GM21825 (cell line): ENCODE measurements around the gene LTN1.
"Not testable (repeated sequence)": the region's sequence is repeated elsewhere in the genome, so short reads cannot be mapped to it uniquely, and the experiment has no call there.

Experiments
- ATAC-seq: cut with Tn5 transposase; IDR thresholded peaks from one replicate; pipeline ENCODE4 v1.9.1; 2021; ENCODE audit warnings: mild to moderate bottlenecking, moderate library complexity; ENCODE audit not compliant: unreplicated experiment

The LTN1 gene

DNA sequence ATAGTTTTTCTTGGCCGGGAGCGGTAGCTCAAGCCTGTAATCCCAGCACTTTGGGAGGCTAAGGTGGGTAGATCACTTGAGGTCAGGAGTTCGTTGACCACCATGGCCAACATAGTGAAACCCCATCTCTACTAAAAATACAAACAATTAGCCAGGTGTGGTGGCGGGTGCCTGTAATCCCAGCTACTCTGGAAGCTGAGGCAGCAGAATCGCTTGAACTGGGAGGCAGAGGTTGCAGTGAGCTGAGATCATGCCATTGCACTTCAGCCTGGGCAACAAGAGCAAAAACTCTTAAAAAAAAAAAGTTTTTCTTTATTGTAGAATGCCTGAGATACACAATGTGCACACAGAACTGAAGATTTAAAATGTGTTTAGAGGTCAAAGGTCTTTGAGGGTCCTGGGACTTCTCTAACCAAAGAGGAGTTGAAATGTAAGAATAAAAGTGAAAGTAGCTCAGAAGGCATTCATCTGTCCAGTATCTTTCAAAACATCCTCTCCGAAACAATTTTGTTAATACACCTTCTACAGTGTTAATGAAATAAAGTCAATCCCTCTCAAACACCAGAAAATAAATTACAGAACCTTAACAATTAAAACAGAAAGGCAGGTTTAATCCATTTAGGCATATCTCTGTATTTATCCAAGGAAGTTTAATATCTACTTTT, 60.8 kb downstream of the LTN1 start:
- ATAC-seq = not testable (repeated sequence)

DNA sequence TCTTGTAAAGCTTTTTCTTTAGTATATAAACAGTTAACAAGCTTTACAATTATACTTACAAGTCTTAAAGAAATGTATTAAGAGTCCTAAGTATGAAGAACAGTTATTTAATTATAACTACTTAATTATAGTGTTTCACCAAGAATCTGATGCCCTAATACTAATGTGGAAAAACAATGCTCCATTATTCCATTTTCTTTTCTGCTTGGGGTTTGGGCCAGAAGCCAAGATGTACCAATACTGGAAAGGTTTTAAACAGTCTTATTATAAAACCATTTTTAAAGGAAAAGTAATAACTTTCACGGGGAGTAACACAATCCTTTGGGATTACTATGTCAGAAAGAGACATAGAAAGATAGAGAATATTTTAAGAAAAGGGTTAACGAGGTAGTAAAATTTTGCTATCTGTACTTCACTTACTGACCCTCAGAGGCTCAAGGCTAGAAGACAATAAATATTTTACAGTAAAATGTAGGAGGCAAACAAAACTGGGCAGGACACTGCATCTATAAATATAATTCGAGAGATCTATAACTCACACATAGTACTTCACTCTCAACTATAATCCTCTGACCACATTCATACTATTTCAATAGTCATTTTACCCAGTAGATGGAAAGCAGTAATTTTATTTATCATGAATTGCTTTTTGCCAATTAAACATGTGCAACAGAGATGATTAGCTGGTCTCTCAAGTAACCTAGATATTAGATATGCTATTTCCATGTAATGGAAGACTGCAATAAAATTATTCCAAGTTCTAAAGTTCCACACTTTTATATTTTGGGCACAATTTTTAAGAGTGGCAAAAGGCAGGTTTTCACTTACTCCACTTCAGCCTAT, 63.9 kb downstream of the LTN1 start:
- ATAC-seq = no peak

DNA sequence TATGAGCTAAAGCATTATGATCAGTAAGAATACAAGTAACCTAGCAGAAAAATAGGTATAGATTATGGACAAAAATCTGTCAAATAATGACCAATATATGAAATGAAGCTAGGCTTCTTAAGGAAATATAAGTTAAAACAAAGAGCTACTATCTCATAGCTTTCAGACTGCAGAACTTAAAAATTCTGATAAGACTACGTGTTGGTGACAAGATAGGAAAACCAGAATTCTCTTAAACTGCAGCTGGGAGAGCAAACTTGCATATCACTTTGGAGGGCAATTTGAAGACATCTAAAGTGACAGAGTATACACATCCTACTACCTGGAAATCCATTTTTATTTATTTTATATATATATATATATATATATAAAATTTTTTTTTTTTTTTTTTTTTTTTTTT, 65.5 kb downstream of the LTN1 start:
- no peak for ATAC-seq

DNA sequence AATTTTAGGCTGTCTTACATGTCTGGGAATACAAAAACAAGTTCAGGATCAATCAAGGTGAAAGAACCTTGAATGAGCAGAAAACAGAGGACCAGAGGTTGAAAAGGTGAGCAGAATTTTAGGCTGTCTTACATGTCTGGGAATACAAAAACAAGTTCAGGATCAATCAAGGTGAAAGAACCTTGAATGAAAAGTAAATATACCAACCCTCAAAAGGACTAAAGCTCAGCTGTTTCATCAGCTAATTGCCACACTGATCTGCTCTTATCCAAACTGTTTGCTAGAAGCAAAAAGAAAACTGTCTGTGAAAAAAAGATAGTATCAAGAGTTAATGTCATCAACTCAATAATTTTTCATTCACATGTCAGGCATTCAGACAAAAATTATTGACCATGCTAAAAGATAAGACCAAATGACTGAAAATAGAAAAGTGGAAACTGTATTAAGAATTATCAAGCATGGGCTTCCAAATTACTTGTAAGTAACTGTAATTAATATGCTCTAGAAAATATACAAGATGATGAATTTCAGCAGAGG, 69.2 kb downstream of the LTN1 start:
- ATAC-seq = no peak

DNA sequence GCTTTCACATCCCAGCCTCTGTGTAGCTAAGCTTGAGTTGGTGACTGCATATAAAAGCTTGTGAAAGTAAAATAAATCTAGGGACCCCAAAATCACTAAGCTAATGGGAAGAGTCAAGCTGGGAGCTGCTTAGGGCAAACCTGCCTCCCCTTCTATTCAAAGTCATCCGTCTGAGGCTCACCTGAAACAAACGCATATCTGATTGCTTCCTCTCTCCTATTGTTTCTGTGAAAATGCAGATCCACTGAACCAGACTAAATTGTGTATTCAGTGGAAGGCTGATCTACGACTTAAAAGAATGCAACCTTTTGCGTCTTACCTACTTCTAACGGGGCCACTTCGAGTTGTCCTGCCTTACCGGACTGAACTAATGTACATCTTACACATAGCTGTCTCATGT, 70.3 kb downstream of the LTN1 start:
- no peak for ATAC-seq

DNA sequence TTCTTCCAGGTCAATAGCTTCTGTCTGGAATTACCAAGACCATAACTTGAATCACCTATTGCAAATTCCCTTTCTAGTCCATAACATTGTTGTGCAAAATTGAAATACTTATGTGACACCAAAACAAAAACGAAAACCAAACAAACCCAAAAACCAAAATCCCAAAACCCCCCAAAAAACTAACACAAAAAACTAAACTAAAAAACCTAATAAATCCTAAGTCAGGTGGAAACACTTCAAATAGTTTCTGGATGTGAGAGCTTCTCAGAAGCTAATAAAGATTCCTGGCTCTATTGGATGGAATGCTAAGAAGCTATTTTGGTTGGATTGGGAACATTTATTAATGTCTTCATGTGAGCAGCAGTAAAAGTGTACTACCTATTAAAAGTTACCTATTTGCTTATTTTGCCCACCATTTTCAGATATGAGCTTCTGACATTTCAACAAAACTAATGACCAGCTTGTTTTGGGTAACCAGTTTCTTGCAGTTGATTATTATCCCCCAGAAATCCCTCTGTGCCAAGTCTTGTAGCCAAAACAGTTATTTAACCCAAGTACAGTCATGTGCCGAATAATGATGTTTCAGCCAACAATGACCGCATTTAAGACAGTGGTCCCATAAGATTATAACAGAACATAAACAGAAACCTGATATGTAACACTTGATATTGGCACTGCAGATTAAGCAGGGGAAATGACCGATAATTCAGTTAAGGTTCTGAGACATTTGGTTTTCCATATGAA, 76.4 kb downstream of the LTN1 start:
- no peak for ATAC-seq

DNA sequence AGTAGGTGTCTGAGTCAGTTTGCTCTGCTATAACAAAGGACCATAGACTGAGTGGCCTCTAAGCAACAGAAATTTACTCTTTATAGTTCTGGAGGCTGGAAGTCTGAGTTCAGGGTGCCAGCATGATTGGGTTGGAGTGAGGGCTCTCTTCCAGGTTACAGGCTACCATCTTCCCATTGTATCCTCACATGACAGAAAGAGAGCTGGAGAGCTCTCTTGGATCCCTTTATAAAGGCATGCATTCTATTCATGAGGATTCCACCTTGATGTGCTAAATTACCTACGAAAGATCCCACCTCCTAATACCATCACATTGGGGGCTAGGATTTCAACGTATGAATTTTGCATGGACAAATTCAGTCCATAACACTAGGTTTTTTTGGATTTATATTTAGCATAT, 79.6 kb downstream of the LTN1 start:
- ATAC-seq = no peak

DNA sequence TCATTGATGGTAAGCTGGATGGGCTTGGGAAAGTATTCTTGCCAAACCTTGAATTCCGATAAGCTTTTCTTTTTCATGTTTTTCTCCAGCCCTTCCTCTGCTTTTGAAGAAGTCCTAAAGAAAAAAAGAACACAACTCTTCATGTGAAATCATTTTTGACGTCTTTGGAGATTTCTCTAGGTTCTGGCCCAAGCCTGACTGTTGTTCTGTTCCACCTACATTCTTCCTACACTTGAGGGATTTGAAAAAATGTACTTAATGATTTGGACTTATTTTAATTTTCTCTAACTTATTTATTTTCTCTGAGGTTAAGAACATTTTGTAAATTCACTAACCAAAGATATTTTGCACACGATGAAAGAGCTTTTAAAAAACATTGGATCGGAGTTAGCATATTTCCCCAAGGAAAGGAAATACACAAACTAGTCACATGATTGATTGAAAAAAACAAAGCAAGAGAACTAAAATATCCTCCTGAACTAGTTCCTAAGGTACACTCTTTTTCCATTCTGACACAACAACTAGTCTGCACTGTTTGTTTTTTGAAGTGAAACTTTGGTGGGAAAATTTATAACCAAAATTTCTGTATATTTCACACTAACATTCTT, 82.3 kb downstream of the LTN1 start:
- no peak for ATAC-seq

DNA sequence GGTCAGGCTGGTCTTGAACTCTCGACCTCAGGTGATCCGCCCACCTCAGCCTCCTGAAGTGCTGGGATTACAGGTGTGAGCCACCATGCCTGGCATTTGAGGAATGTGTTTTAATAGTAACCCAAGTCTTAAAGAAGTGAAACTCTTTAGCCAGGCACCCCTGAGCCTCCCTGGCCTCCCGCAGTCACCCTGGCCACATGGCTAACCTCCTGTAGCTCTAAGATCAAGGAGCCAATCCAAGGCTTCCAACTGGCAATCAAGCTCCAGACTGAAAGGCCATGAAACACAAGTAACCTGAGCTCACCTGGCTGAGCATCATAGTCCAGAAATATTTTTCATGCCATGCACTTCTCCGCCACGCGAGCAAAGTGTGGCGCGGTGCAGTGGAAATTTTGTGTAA, 84.3 kb downstream of the LTN1 start:
- ATAC-seq = no peak

DNA sequence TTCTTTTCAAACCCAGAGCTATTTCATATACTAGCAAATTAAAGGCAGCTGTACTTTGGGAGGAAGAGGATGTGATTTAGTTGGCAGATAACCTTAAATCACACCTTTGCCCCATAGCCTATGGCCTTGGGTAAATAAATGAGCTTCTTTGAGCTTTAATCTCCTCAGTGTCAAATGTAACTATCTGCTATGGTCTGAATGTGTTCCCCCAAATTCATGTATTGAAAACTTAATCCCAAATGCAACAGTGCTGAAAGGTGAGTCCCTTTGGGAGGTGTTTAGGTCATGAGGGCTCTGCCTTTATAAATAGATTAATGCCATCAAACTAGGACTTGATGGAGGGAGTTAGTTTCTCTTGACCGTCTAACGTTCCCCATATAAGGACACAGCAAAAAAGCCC, 85.8 kb downstream of the LTN1 start:
- ATAC-seq = no peak

DNA sequence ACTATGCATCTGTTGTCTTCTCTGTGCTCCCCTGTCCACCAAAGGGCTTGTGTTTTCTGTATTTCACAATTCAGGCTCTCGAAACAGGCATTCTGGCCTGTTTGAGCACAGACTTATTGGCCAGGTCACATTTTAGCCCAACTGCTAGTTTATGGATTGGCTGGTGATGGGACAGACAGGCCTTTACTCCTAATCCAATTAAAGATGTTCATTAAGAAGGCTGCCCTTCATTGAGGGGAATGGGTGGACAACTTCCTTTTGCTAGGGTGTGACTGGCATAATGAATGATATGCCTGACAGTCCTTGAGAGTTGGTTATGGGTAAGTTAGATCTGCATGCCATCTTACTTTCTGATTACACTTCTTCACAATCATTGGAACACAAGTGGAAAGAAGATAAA, 86.4 kb downstream of the LTN1 start:
- ATAC-seq = no peak

DNA sequence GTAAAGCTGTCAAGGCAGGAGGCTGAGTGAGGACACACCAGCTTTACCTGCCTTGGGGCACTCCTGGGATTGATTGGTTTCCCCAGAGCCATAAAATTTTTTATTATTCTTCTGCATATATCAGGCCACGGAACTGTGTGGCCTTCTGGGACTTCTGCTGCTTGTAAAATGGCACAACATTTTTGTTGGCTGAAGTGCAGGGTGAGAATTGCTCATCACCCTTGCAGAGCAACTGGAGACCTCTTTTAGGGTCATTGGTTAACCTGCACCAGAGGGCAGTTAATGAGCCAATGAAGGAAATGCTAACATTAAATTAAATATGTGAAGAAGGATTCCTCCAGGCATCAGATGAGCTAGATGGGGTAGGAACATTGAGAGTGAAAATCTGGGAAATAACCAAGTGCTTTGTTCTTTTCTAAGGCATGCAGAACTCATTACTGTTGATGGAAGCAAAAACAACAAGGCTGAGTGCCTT, 87.7 kb downstream of the LTN1 start:
- no peak for ATAC-seq

DNA sequence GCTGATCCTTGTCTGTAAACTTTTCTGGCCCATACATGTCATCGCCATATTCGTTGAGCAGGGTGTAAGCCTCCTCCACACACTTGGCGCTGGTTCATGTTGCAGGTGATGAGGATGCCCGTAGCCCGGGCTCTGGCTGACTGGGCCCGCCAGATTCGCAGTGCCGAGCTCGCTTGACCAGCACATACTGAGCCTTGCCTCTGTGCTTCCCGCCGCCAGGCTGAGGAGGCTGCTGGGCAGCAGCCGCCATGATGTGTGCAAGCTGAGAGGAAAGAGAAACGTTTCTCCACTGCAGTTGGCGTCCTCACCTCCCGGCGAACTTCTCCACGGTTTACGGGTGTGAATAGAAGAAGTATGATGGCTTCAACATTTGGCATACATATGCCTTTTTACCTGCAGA, 89.2 kb downstream of the LTN1 start:
- no peak for ATAC-seq

DNA sequence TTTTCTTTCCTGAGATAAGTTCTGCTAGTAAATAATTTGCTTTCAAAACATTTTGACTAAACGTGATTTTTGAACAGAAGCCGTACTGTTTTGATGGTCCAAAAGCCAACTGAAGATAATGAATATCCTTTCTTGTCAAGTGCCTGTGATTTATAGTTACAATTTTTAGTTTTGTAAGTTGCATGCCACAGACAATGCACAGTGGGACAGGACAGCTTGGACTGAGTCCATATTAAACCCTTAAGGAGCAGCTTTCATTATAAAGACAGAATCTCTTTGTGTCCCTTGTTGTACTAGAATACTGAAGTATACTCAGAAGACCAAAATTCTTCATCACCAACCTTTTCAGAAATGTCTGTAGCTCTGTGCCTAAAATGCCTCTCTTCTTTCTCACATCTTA, 92.2 kb downstream of the LTN1 start:
- no peak for ATAC-seq

DNA sequence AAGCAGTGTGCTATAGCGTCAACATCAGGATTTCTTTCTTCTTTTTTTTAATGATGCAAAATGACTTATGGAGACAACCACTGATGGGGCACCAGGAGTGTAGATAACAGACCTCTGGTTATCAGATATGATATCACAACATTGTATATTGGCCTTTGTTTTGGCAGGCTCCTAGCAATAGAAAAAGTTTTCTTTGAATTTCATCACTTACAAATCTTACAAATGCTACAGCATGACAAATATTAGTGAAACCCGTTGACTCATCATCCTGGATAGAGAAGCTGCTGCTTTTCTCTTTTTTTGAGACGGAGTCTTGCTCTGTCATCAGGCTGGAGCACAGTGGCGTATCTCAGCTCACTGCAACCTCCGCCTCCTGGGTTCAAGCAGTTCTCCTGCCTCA, 92.9 kb downstream of the LTN1 start:
- no peak for ATAC-seq

DNA sequence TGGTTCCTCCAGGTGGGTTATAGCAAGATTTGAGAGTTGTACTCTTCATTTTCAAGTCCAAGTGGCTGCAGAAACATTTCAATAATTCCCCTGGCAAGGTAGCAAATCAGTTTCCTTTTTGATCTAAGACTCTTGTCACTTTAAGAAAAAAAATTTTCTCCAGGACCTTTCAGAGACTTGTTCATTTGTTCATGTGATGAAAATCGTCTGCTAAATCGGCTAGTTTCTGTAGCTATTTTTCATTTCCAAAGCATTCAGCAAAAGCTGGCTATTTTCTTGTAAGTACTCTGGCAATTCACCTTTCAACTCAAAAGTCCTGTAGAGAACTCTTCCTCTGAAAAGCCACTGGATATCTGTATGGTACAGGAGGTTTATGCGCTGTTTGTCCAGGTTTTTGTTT, 93.5 kb downstream of the LTN1 start:
- no peak for ATAC-seq

DNA sequence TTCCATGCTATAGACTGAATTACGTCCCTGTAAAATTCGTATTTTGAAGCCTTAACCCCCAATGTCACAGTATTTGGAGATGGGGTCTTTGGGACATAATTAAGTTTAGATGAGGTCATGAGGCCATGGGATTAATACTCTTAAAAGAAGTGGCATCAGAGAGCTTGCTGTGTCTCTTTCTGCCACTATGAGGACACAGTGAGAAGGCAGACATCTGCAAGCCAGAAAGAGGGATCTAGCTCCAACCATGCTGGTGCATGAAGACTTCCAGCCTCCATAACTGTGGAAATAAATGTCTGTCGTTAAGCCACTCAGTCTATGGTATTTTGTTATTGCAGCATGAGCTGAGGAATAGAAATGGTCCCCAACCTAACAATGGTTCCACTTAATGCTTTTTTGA, 99.0 kb downstream of the LTN1 start:
- no peak for ATAC-seq

DNA sequence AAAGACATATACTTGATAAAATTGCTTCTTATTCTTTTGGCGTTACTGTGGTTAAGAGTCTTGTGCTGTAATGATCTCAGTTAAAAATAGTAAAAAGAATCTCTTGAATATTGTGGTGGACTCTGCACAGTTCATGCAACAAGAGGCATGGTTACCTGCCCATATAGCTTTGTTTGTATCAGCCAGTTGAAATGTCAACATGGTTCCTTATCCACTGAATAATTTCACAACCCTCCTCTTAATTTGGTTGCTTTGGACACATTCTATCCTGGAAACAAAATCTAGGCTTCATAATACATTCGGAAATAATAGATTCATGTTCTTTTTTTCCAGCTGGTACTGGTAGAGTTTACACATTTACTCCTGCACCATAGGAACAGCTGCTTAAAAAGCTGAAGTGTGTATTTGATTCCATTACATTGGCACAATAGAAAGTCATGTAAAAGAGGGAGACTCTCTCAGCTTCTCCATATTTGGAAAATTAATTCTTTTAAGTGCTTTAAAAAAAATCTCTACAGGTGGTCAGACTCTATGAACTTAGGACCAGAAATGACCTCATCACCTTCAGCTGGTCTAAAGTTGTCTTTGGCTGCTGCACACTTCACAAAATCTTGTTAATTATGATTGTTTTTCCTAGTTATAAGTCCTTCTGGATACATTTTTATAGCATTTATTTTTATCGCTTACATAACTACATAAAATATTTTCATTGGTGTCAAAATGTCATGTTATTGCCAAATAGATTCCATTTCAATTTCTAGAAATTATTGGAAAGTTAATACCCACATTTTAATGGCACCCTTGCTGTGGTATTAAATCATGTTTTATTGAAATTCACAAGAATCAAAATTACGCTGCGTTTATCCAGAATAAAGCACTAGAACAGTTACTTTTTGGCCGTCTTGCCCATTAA, 100.2 kb downstream of the LTN1 start:
- ATAC-seq = no peak

DNA sequence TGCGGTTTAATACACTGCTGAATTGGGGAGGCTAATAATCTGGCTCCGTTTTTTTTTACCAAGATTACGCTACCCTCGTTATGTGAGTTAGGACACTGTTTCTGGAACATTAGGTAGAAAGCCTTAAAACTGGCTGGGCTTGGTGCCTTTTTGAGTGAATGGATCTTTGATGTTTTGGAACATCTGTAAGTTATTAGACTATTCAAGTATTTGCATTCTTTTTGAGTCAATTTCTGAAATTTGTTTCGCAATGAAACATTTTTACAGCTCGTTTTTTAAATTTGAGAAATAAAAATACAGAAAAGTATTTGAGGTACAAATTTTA, 106.9 kb downstream of the LTN1 start:
- no peak for ATAC-seq
